Prostate gland (tissue), 2 donors: ENCODE results near the gene RYR2. TPM values are rescaled to one million over a fixed set of nuclear protein-coding genes. Genes with fewer than 3 reads are reported as not detected.

Source experiments
- DNase-seq: peaks from one replicate; pipeline ENCODE4 v3.0.0-alpha.2; 2019; ENCODE audit warnings: low spot score
- H3K27ac ChIP-seq, 2 donors: fragments of 200-600 bp; sonication (generic); 2 replicates each; pipeline ENCODE4 v1.5.1; 2017 to 2019
- H3K27me3 ChIP-seq: fragments of 200-600 bp; sonication (generic); replicated peaks from 2 replicates; pipeline ENCODE4 v1.5.1; 2019; ENCODE audit not compliant: insufficient read depth
- H3K36me3 ChIP-seq, 2 donors: fragments of 200-600 bp; sonication (generic); 1 replicate in 1 of 2; 2 replicates in 1 of 2; pipeline versions ENCODE4 v1.5.1 to v1.8.1; 2017 to 2019
- H3K4me1 ChIP-seq: fragments of 200-600 bp; sonication (generic); replicated peaks from 2 replicates; pipeline ENCODE4 v1.5.1; 2019
- H3K4me3 ChIP-seq, 2 donors: fragments of 200-600 bp; sonication (generic); 2 replicates each; pipeline ENCODE4 v1.5.1; 2017 to 2019
- H3K9me3 ChIP-seq: fragments of 200-600 bp; sonication (generic); 2 replicates; pipeline ENCODE4 v1.5.1; 2017
- CTCF ChIP-seq, 4 experiments: fragments of 200-600 bp in 2 of 4; fragments of 450-650 bp in 2 of 4; sonication (generic) in 2 of 4; IDR thresholded peaks; 1 replicate in 3 of 4; 2 replicates in 1 of 4; pipeline ENCODE4 v1.5.1; 2016 to 2019; ENCODE audit warnings: antibody characterized with exemption in 4 of 4, mild to moderate bottlenecking in 2 of 4, moderate library complexity in 2 of 4
- POLR2A ChIP-seq: fragments of 450-650 bp; IDR thresholded peaks from one replicate; pipeline ENCODE4 v1.6.1; 2016; ENCODE audit warnings: antibody characterized with exemption, mild to moderate bottlenecking
- POLR2AphosphoS5 ChIP-seq: sonication (generic); formaldehyde crosslinking; IDR thresholded peaks from one replicate; pipeline ENCODE4 v1.6.1; 2017; ENCODE audit warnings: antibody characterized with exemption
- WGBS: methylation state at CpG from one replicate; pipeline ENCODE4 v1.1.5; 2018; 5-methylcytosine and 5-hydroxymethylcytosine counted together
- intact Hi-C: fragments of 100-400 bp; cut with DNase I; formaldehyde crosslinking; loops from one replicate; pipeline ENCODE4 v1.14.2; 2022
- total RNA-seq, 2 donors: library from RNA; depleted of rRNA; stranded (reverse); fragments of >200 nt; gene quantifications; one replicate each; pipeline ENCODE4 v1.1.0, GENCODE V29; 2016

The RYR2 gene
- total RNA-seq, 2 donors from 2014 or later = 2.9 to 6.7 TPM

GRCh38 chr1:237858992-237859391 lies 817.0 kb downstream of the RYR2 start:
- Histone ChIP-seq H3K9me3 (no peaks in the 10 kb centered on the region), H3K36me3 (no peaks in the 10 kb centered on the region), H3K4me3 (no peak overlapping the region), H3K4me1 (no peaks in the 10 kb centered on the region), H3K27me3 (no peaks in the 10 kb centered on the region), H3K27ac (no peak overlapping the region)
- DNase-seq = no peak
- TF ChIP-seq POLR2A (no peak), CTCF (IDR thresholded peaks at IDR 0.05) (no peak), POLR2AphosphoS5 (no peak)
- 67% methylated on average over 4 of the region's 4 CpGs for WGBS
- intact Hi-C loops = no loop called here

- Histone ChIP-seq H3K9me3 (no peaks in the 10 kb centered on the region), H3K4me1 (no peaks in the 10 kb centered on the region), H3K27ac (no peak overlapping the region), H3K36me3 (no peaks in the 10 kb centered on the region), H3K27me3 (no peaks in the 10 kb centered on the region), H3K4me3 (no peak overlapping the region)
- intact Hi-C loops = no loop called here
- 83% methylated on average over 8 of the region's 8 CpGs for WGBS
- no peak for DNase-seq
- TF ChIP-seq CTCF (IDR thresholded peaks at IDR 0.05) (no peak), POLR2AphosphoS5 (no peak), POLR2A (no peak)
These were observed 820.0 kb downstream of the RYR2 start for GRCh38 chr1:237861944-237862343.

GRCh38 chr1:237863234-237863633 lies 821.2 kb downstream of the RYR2 start:
- no peaks in the 10 kb centered on the region for H3K4me1 ChIP-seq
- TF ChIP-seq POLR2AphosphoS5 (no peak), CTCF (IDR thresholded peaks at IDR 0.05) (no peak), POLR2A (no peak)
- 75% methylated on average over 2 of the region's 2 CpGs for WGBS
- no peaks in the 10 kb centered on the region for H3K36me3 ChIP-seq
- no peak overlapping the region for H3K4me3 ChIP-seq
- DNase-seq = no peak
- intact Hi-C loops = no loop called here
- H3K27ac ChIP-seq = no peak overlapping the region
- no peaks in the 10 kb centered on the region for H3K27me3 ChIP-seq
- no peaks in the 10 kb centered on the region for H3K9me3 ChIP-seq

- DNase-seq = peak; percentile 16
- 21% methylated on average over 25 of the region's 25 CpGs for WGBS
- Histone ChIP-seq H3K27me3 (no peaks in the 10 kb centered on the region), H3K27ac (no peak overlapping the region), H3K4me3 (no peak overlapping the region), H3K36me3 (no peaks in the 10 kb centered on the region), H3K9me3 (no peaks in the 10 kb centered on the region), H3K4me1 (no peaks in the 10 kb centered on the region)
- no peak for TF ChIP-seq POLR2AphosphoS5
- peak; percentile 57 to 70 (median 62) for TF ChIP-seq CTCF (IDR thresholded peaks at IDR 0.05)
- no peak for TF ChIP-seq POLR2A
- intact Hi-C loops = no loop called here
These were observed 822.6 kb downstream of the RYR2 start for GRCh38 chr1:237864338-237865244.

- TF ChIP-seq CTCF (IDR thresholded peaks at IDR 0.05) (no peak), POLR2A (no peak), POLR2AphosphoS5 (no peak)
- no peaks in the 10 kb centered on the region for H3K9me3 ChIP-seq
- intact Hi-C loops = no loop called here
- H3K36me3 ChIP-seq = no peaks in the 10 kb centered on the region
- no peak overlapping the region for H3K4me3 ChIP-seq
- WGBS = 56% methylated on average over 1 of the region's 1 CpG
- H3K27ac ChIP-seq = no peak overlapping the region
- DNase-seq = no peak
- no peaks in the 10 kb centered on the region for H3K4me1 ChIP-seq
- H3K27me3 ChIP-seq = no peaks in the 10 kb centered on the region
These were observed 825.5 kb downstream of the RYR2 start for GRCh38 chr1:237867380-237867888.
